Mesenchymal stem cell (in vitro differentiated cells and primary cell): Measurements from ENCODE around the gene TECR.
"Not testable (repeated sequence)": the region's sequence is repeated elsewhere in the genome, so short reads cannot be mapped to it uniquely, and the experiment has no call there.

Experiments
- DNase-seq: peaks from one replicate; pipeline ENCODE4 v3.0.0-alpha.2; 2013
- H2AFZ ChIP-seq: one replicate; pipeline ENCODE4 v1.6.1; 2013; ENCODE audit warnings: low read depth, mild to moderate bottlenecking, control low read depth, inconsistent platforms, low read length, moderate library complexity
- H2AK5ac ChIP-seq: 2 replicates; pipeline ENCODE4 v1.6.1; 2013; ENCODE audit warnings: low read length, moderate library complexity, mild to moderate bottlenecking, inconsistent platforms; ENCODE audit not compliant: severe bottlenecking
- H2BK120ac ChIP-seq: one replicate; pipeline ENCODE4 v1.6.1; 2013; ENCODE audit warnings: low read depth, mild to moderate bottlenecking, inconsistent platforms, low read length, moderate library complexity
- H2BK12ac ChIP-seq, 2 experiments: one replicate each; pipeline ENCODE4 v1.6.1; 2013; ENCODE audit warnings: inconsistent platforms in 2 of 2, low read length in 2 of 2, mild to moderate bottlenecking in 2 of 2, moderate library complexity in 2 of 2, control low read depth in 1 of 2
- H2BK15ac ChIP-seq: one replicate; pipeline ENCODE4 v1.6.1; 2013; ENCODE audit warnings: mild to moderate bottlenecking, low read depth, inconsistent platforms; ENCODE audit not compliant: poor library complexity, severe bottlenecking
- H2BK5ac ChIP-seq: 2 replicates; pipeline ENCODE4 v1.6.1; 2013; ENCODE audit warnings: low read depth, mild to moderate bottlenecking, low read length, control low read depth, inconsistent platforms; ENCODE audit not compliant: poor library complexity, severe bottlenecking
- H3K14ac ChIP-seq, 2 experiments: one replicate each; pipeline ENCODE4 v1.6.1; 2013; ENCODE audit warnings: inconsistent platforms in 2 of 2, low read length in 2 of 2, control low read depth in 1 of 2, mild to moderate bottlenecking in 1 of 2, moderate library complexity in 1 of 2
- H3K18ac ChIP-seq, 2 experiments: one replicate each; pipeline ENCODE4 v1.6.1; 2013; ENCODE audit warnings: inconsistent platforms in 2 of 2, low read length in 2 of 2, control low read depth in 1 of 2, low read depth in 1 of 2, mild to moderate bottlenecking in 1 of 2
- H3K23ac ChIP-seq, 2 experiments: one replicate each; pipeline ENCODE4 v1.6.1; 2013; ENCODE audit warnings: inconsistent platforms in 2 of 2, low read length in 2 of 2, mild to moderate bottlenecking in 2 of 2, moderate library complexity in 2 of 2, control low read depth in 1 of 2
- H3K27ac ChIP-seq: 2 replicates; pipeline ENCODE4 v1.5.1; 2013; ENCODE audit warnings: mild to moderate bottlenecking, moderate library complexity, low read length, control low read depth, inconsistent platforms; ENCODE audit not compliant: poor library complexity, severe bottlenecking
- H3K27me3 ChIP-seq, 2 experiments: 2 replicates each; pipeline versions ENCODE4 v1.6.1 to v1.7.0; 2013; ENCODE audit warnings: low read length in 2 of 2, mild to moderate bottlenecking in 2 of 2, moderate library complexity in 2 of 2, control low read depth in 1 of 2, inconsistent platforms in 1 of 2; ENCODE audit not compliant: control insufficient read depth in 1 of 2, insufficient read depth in 1 of 2
- H3K36me3 ChIP-seq, 2 experiments: 2 replicates each; pipeline versions ENCODE4 v1.6.1 to v1.7.0; 2013; ENCODE audit warnings: low read length in 2 of 2, control low read depth in 1 of 2, inconsistent platforms in 1 of 2, low read depth in 1 of 2, mild to moderate bottlenecking in 1 of 2; ENCODE audit not compliant: insufficient read depth in 2 of 2, control insufficient read depth in 1 of 2
- H3K4ac ChIP-seq, 2 experiments: one replicate each; pipeline ENCODE4 v1.6.1; 2013; ENCODE audit warnings: inconsistent platforms in 2 of 2, low read length in 2 of 2, mild to moderate bottlenecking in 2 of 2, moderate library complexity in 2 of 2, control low read depth in 1 of 2, low read depth in 1 of 2
- H3K4me1 ChIP-seq: 2 replicates; pipeline ENCODE4 v1.6.1; 2013; ENCODE audit warnings: low read depth, low read length, control low read depth; ENCODE audit not compliant: control insufficient read depth, insufficient read depth
- H3K4me2 ChIP-seq: 2 replicates; pipeline ENCODE4 v1.6.1; 2013; ENCODE audit warnings: low read length, mild to moderate bottlenecking, inconsistent platforms; ENCODE audit not compliant: poor library complexity, severe bottlenecking
- H3K4me3 ChIP-seq, 2 experiments: 2 replicates each; pipeline versions ENCODE4 v1.5.1 to v1.7.0; 2013; ENCODE audit warnings: low read length in 2 of 2, mild to moderate bottlenecking in 2 of 2, control low read depth in 1 of 2, low read depth in 1 of 2; ENCODE audit not compliant: insufficient read depth in 1 of 2
- H3K79me1 ChIP-seq: replicated peaks from 2 replicates; pipeline ENCODE4 v1.6.1; 2013; ENCODE audit warnings: mild to moderate bottlenecking, control low read depth, low read length, inconsistent platforms; ENCODE audit not compliant: poor library complexity, severe bottlenecking
- H3K9ac ChIP-seq: 2 replicates; pipeline ENCODE4 v1.7.0; 2013; ENCODE audit warnings: mild to moderate bottlenecking, low read length, moderate library complexity
- H3K9me3 ChIP-seq: 2 replicates; pipeline ENCODE4 v1.7.0; 2013; ENCODE audit warnings: mild to moderate bottlenecking, low read length; ENCODE audit not compliant: control insufficient read depth
- H4K8ac ChIP-seq: one replicate; pipeline ENCODE4 v1.6.1; 2013; ENCODE audit warnings: inconsistent platforms, mild to moderate bottlenecking, low read length, moderate library complexity
- H4K91ac ChIP-seq: one replicate; pipeline ENCODE4 v1.6.1; 2013; ENCODE audit warnings: mild to moderate bottlenecking, low read length, inconsistent platforms
- WGBS: methylation state at CpG from one replicate; pipeline ENCODE4 v1.1.7; 2013; ENCODE audit warnings: mixed read lengths; 5-methylcytosine and 5-hydroxymethylcytosine counted together

The TECR gene

GRCh38 chr19:14545716-14546082 lies 16.3 kb downstream of the TECR start:
- H3K9me3 ChIP-seq = no peaks in the 10 kb centered on the region
- H2BK120ac ChIP-seq = no peak overlapping the region
- no peak overlapping the region for H3K9ac ChIP-seq
- H3K4ac ChIP-seq = no peak overlapping the region
- no peak overlapping the region for H2BK12ac ChIP-seq
- H3K14ac ChIP-seq = no peak overlapping the region
- no peak overlapping the region for H4K8ac ChIP-seq
- 93% methylated on average over 9 of the region's 9 CpGs for WGBS
- no peak overlapping the region for H3K23ac ChIP-seq
- no peak overlapping the region for H4K91ac ChIP-seq
- no peak overlapping the region for H3K4me2 ChIP-seq
- no peak overlapping the region for H3K18ac ChIP-seq
- H2AFZ ChIP-seq = no peak overlapping the region
- no peak overlapping the region for H3K27ac ChIP-seq
- H3K36me3 ChIP-seq = peaks cover 6 to 21% of the 10 kb centered on the region in 2 experiments
- H2BK5ac ChIP-seq = no peak overlapping the region
- no peaks in the 10 kb centered on the region for H3K27me3 ChIP-seq
- DNase-seq = no peak
- peaks cover 21% of the 10 kb centered on the region for H3K4me1 ChIP-seq
- H3K79me1 ChIP-seq = peaks cover 46% of the 10 kb centered on the region
- no peak overlapping the region for H3K4me3 ChIP-seq
- H2BK15ac ChIP-seq = no peak overlapping the region
- no peak overlapping the region for H2AK5ac ChIP-seq

GRCh38 chr19:14550201-14550754 lies 20.9 kb downstream of the TECR start:
- Histone ChIP-seq H3K27me3 (no peaks in the 10 kb centered on the region), H2BK120ac (peak overlapping the region; percentile 42), H2BK12ac (no peak overlapping the region), H3K4ac (no peak overlapping the region), H3K4me2 (no peak overlapping the region), H2BK15ac (peak overlapping the region; percentile 12), H3K9ac (no peak overlapping the region), H3K4me1 (peaks cover 32% of the 10 kb centered on the region), H3K79me1 (peaks cover 48% of the 10 kb centered on the region), H3K27ac (peak overlapping the region; percentile 7), H3K9me3 (no peaks in the 10 kb centered on the region), H4K91ac (peak overlapping the region; percentile 28), H2AK5ac (no peak overlapping the region), H2AFZ (no peak overlapping the region), H3K36me3 (peaks cover 6 to 35% of the 10 kb centered on the region in 2 experiments), H3K4me3 (no peak overlapping the region), H3K14ac (no peak overlapping the region), H4K8ac (peak overlapping the region; percentile 12), H3K23ac (no peak overlapping the region), H3K18ac (no peak overlapping the region), H2BK5ac (no peak overlapping the region)
- 86% methylated on average over 15 of the region's 15 CpGs for WGBS
- DNase-seq = no peak

- Histone ChIP-seq H3K79me1 (peaks cover 43% of the 10 kb centered on the region), H3K14ac (peak overlapping the region in 1 of 2 experiments; percentile 94), H3K36me3 (peaks cover 6 to 27% of the 10 kb centered on the region in 2 experiments), H3K27ac (peak overlapping the region; percentile 57), H3K18ac (peak overlapping the region in 1 of 2 experiments; percentile 61), H3K4me1 (peaks cover 38% of the 10 kb centered on the region)
- not testable (repeated sequence) for H3K4me2 ChIP-seq, H3K27me3 ChIP-seq, H2AK5ac ChIP-seq, H4K91ac ChIP-seq, H2AFZ ChIP-seq, H2BK15ac ChIP-seq, H2BK5ac ChIP-seq, H3K23ac ChIP-seq, H3K4ac ChIP-seq, H3K9me3 ChIP-seq, H3K4me3 ChIP-seq, H3K9ac ChIP-seq, H2BK12ac ChIP-seq, H4K8ac ChIP-seq, H2BK120ac ChIP-seq
- 59% methylated on average over 9 of the region's 12 CpGs for WGBS
- DNase-seq = peak; percentile 83
Observed at GRCh38 chr19:14551134-14552005, 22.0 kb downstream of the TECR start.

- not testable (repeated sequence) for H3K9ac ChIP-seq, H3K14ac ChIP-seq, H3K27me3 ChIP-seq, H3K23ac ChIP-seq, H2BK120ac ChIP-seq, H3K9me3 ChIP-seq, H2BK15ac ChIP-seq, H2AK5ac ChIP-seq, H2BK5ac ChIP-seq, DNase-seq, H2AFZ ChIP-seq, H4K91ac ChIP-seq, H3K4me3 ChIP-seq, H4K8ac ChIP-seq, H3K4me2 ChIP-seq
- H3K18ac ChIP-seq = peak overlapping the region in 1 of 2 experiments; percentile 7
- H3K4me1 ChIP-seq = peaks cover 43% of the 10 kb centered on the region
- WGBS = 89% methylated on average over 8 of the region's 8 CpGs
- H3K79me1 ChIP-seq = peaks cover 41% of the 10 kb centered on the region
- H2BK12ac ChIP-seq = peak overlapping the region in 1 of 2 experiments; percentile 64
- H3K4ac ChIP-seq = peak overlapping the region in 1 of 2 experiments; percentile 10
- peaks cover 6 to 27% of the 10 kb centered on the region in 2 experiments for H3K36me3 ChIP-seq
- H3K27ac ChIP-seq = peak overlapping the region; percentile 34
Observed at GRCh38 chr19:14552006-14552360, 22.6 kb downstream of the TECR start.
